ENCODE data around the gene PRRG1.

The PRRG1 gene

GRCh38 chrX:37347420-37347819 lies 1.7 kb upstream of the PRRG1 start:
- no peak for TF ChIP-seq EZH2phosphoT487 (conservative IDR thresholded peaks at IDR 0.05; ENCODE audit: low read length)
- no peak for TF ChIP-seq CTCF (IDR thresholded peaks at IDR 0.05; ENCODE audit: insufficient read depth, low read length, poor library complexity, severe bottlenecking)
- Histone ChIP-seq H4K20me1 (ENCODE audit: low read depth, low read length) (no peaks in the 10 kb centered on the region), H3K27ac (ENCODE audit: low read depth, low read length) (no peak overlapping the region), H3K27me3 (ENCODE audit: low read length) (no peaks in the 10 kb centered on the region), H2AFZ (ENCODE audit: low read depth, low read length, severe bottlenecking) (no peak overlapping the region), H3K9me2 (replicated peaks; ENCODE audit: insufficient read depth, low read length) (no peaks in the 10 kb centered on the region), H3K9ac (ENCODE audit: low read length) (no peak overlapping the region), H3K9me3 (ENCODE audit: insufficient read depth, low read length) (no peaks in the 10 kb centered on the region), H3K79me2 (ENCODE audit: insufficient read depth, low read length) (no peaks in the 10 kb centered on the region), H3K4me3 (ENCODE audit: insufficient read depth, low read length, poor library complexity, severe bottlenecking) (no peak overlapping the region), H3K4me2 (ENCODE audit: low read depth, low read length, poor library complexity, severe bottlenecking) (no peak overlapping the region), H3F3A (ENCODE audit: insufficient read depth) (no peaks in the 10 kb centered on the region), H3K36me3 (ENCODE audit: low read length) (no peaks in the 10 kb centered on the region)

GRCh38 chrX:37348231-37348970 lies 763 bp upstream of the PRRG1 start:
- Histone ChIP-seq H3K27me3 (ENCODE audit: low read length) (no peaks in the 10 kb centered on the region), H3K4me2 (ENCODE audit: low read depth, low read length, poor library complexity, severe bottlenecking) (no peak overlapping the region), H3K9me2 (replicated peaks; ENCODE audit: insufficient read depth, low read length) (no peaks in the 10 kb centered on the region), H3K9me3 (ENCODE audit: insufficient read depth, low read length) (no peaks in the 10 kb centered on the region), H3K27ac (ENCODE audit: low read depth, low read length) (no peak overlapping the region), H4K20me1 (ENCODE audit: low read depth, low read length) (no peaks in the 10 kb centered on the region), H3F3A (ENCODE audit: insufficient read depth) (no peaks in the 10 kb centered on the region), H2AFZ (ENCODE audit: low read depth, low read length, severe bottlenecking) (no peak overlapping the region), H3K79me2 (ENCODE audit: insufficient read depth, low read length) (no peaks in the 10 kb centered on the region), H3K4me3 (ENCODE audit: insufficient read depth, low read length, poor library complexity, severe bottlenecking) (no peak overlapping the region), H3K9ac (ENCODE audit: low read length) (no peak overlapping the region), H3K36me3 (ENCODE audit: low read length) (no peaks in the 10 kb centered on the region)
- no peak for TF ChIP-seq CTCF (IDR thresholded peaks at IDR 0.05; ENCODE audit: insufficient read depth, low read length, poor library complexity, severe bottlenecking)
- no peak for TF ChIP-seq EZH2phosphoT487 (conservative IDR thresholded peaks at IDR 0.05; ENCODE audit: low read length)

- Histone ChIP-seq H3K27me3 (ENCODE audit: low read length) (no peaks in the 10 kb centered on the region), H3K9ac (ENCODE audit: low read length) (no peak overlapping the region), H3K9me3 (ENCODE audit: insufficient read depth, low read length) (no peaks in the 10 kb centered on the region), H4K20me1 (ENCODE audit: low read depth, low read length) (no peaks in the 10 kb centered on the region), H3K4me3 (ENCODE audit: insufficient read depth, low read length, poor library complexity, severe bottlenecking) (no peak overlapping the region), H3K79me2 (ENCODE audit: insufficient read depth, low read length) (no peaks in the 10 kb centered on the region), H3K4me2 (ENCODE audit: low read depth, low read length, poor library complexity, severe bottlenecking) (no peak overlapping the region), H3K27ac (ENCODE audit: low read depth, low read length) (no peak overlapping the region), H3K36me3 (ENCODE audit: low read length) (no peaks in the 10 kb centered on the region), H3K9me2 (replicated peaks; ENCODE audit: insufficient read depth, low read length) (no peaks in the 10 kb centered on the region), H3F3A (ENCODE audit: insufficient read depth) (no peaks in the 10 kb centered on the region), H2AFZ (ENCODE audit: low read depth, low read length, severe bottlenecking) (no peak overlapping the region)
- TF ChIP-seq CTCF (IDR thresholded peaks at IDR 0.05; ENCODE audit: insufficient read depth, low read length, poor library complexity, severe bottlenecking) = no peak
- TF ChIP-seq EZH2phosphoT487 (conservative IDR thresholded peaks at IDR 0.05; ENCODE audit: low read length) = no peak
Measured at GRCh38 chrX:37348971-37349220, 268 bp upstream of the PRRG1 start.
